GM19193 (cell line): ENCODE results near the gene RPP21.

Experiments
- POLR2A ChIP-seq: IDR thresholded peaks from 4 replicates; pipeline ENCODE4 v1.6.1; 2011; ENCODE audit not compliant: insufficient read depth, insufficient read length; ENCODE audit errors: extremely low read depth

The RPP21 gene

DNA sequence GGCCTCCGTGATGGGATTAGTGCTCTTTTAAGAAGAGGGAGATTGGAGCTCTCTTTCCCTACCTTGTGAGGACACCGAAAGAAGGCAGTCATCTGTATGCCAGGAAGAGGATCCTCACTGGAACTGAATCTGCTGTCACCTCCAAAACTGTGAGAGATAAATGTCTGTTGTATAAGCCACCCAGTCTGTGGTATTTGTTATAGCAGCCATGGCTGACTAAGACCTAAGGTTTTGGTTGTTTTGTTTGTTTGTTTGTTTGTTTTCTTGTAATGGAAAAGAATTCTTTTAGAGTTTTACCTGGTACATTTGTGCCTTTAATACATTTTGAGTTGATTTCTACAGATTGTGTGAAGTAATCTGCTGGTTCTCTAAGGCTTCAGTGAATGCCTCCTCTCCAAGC is 7.6 kb downstream of the RPP21 start:
- no peak for TF ChIP-seq POLR2A

- TF ChIP-seq POLR2A = no peak
Observed at GRCh38 chr6:30355281-30355680, 10.3 kb downstream of the RPP21 start.

DNA sequence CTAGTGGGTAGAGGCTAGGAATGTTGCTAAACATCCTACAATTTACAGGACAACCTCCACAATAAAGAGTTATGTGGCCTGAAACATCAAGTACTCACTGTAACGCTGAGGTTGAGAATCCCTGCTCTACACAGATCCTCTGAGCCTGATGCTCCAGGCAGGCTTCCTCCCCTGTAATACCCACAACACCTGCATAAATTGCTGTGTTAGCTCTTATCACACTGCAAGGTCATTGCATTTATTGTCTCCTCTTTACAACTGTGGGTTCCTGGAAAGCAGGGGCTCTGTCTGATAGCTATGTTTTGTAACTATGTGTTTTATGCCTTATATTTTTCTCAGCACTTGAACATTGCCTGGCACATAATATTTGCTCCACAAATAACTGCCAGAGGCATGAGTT is 11.6 kb downstream of the RPP21 start:
- no peak for TF ChIP-seq POLR2A

DNA sequence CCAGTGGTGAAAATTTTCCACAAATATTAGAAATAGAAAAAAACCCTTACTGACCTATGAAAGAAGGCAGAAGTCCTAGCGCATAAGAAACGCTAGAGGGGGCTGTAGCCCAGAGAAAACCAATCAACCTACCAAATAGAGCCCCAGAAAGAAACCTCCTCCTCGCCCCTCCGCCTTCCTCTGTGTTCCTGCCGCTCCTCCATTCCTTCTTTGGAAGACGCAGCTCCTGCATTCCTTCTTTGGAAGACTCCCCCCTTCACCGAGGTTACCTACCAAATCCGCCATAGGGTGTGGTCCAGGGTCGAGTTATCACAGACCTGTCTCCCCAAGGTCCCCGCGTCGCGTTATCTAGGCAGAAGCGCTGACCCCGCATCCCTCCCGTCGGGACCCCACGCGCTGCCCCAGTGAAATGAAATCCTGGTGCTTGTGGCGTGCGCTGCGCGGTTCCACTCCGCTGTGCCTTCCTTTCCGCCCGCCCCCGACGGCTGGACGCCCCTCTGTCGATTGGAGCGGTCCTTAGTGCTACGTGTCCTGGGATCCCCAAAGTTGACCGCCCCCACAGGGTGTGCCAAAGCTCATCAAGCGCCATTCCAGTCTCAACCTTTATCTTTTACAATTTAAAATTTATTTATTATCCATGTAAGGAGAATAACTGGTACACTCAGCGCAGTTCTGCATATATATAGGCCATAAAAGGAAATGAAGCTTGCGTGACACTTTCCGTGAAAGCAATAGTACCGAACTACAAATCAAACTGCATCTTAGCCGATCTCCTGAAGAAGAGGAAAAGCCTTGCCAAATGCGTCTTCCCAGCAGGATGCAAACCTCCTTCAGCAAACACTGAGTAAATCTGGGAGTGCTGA is 13.0 kb downstream of the RPP21 start:
- TF ChIP-seq POLR2A = no peak

- TF ChIP-seq POLR2A = no peak
Observed at GRCh38 chr6:30359276-30359675, 14.3 kb downstream of the RPP21 start.

- TF ChIP-seq POLR2A = no peak
Observed at GRCh38 chr6:30360139-30360538, 15.2 kb downstream of the RPP21 start.

DNA sequence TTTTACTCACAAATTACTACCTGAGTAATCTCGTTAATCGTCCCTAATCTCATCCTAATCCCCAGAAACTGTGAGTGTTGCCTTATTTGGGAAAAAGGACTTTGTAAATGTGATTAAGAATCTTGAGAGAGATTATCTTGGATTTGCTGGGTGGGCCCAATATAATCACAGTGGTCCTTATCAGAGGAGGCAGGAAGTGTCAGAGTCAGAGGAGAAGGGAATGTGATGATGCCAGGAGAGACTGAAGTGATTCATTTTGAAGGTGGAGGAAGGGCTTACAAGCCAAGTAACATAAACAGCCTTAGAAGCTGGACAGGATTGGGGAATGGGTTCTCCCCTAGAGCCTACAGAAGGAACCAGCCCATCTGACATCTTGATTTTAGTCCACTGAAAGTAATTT is 16.7 kb downstream of the RPP21 start:
- no peak for TF ChIP-seq POLR2A

- TF ChIP-seq POLR2A = no peak
Observed at GRCh38 chr6:30363459-30363858, 18.5 kb downstream of the RPP21 start.

- TF ChIP-seq POLR2A = no peak
Observed at GRCh38 chr6:30364591-30364990, 19.6 kb downstream of the RPP21 start.

DNA sequence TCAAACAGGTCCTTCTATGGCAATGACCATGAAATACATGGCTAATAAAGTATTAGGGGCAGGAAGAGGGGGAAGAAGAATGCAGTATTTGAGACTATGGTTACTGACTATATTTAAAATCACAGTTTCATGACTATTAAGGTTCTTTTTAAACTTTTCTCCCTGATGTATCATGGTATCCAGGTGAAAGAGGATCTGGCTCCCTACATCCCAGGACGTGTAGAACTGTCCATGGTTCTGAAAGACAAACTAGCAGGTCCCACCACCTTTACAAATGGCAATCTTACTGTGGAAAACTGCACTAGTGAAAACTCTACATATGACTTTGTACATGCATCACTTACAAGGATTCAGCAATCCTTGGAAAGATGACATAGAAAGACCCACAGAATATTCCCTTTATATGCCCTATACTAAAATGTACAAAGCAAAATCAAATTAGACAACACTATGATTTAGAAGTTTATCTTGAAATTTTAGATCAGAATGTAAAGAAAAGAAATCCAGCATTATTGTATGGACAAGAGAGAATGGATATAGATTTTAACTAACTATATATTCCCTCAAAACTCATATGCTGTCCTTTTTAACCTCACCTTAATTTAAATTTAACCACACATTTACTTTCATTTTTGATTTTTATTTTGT is 33.5 kb downstream of the RPP21 start:
- TF ChIP-seq POLR2A = no peak

DNA sequence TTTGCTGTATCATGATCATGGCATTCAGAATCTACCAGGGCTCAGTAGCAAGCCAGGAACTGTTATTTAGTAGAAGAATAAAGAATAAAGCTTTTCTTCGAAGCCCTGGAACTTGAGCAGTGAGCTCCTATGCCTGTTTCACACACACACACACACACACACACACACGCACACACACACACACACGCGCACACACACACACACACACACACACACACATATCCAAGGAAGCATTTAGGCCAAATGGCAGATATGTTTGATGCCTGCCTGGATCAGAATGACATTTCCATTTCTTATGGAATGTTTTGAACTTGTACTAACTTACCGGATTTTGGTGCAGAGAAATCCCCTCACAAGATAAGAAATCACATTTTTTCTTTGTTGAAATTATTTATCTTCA is 35.5 kb downstream of the RPP21 start:
- TF ChIP-seq POLR2A = no peak

GRCh38 chr6:30386166-30386565 is 41.2 kb downstream of the RPP21 start:
- no peak for TF ChIP-seq POLR2A

GRCh38 chr6:30391240-30391639 is 46.3 kb downstream of the RPP21 start:
- TF ChIP-seq POLR2A = no peak

DNA sequence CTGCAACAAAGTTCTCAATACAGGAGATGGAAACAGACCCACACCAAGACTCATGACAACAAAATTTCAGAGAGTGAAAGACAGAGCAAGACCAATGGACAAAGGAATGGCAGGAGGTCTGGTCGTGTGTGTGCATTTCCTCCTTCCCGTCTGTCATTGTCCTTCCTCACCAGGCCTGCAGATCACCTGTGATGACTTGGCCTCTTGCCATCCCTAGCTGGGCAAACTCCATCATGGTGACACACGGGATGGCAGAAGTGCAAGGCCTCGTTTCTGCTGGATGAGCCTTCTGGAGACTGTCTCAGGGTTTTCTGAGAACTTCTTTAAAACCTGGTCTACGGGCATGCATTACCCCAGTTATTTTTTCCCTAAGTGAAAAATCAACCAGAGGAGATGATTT is 49.2 kb downstream of the RPP21 start:
- TF ChIP-seq POLR2A = no peak
